OCI-LY7 (cell line): ENCODE data around the gene COL20A1. TPM values are rescaled to one million over a fixed set of nuclear protein-coding genes. Genes with fewer than 3 reads are reported as not detected.

Experiments
- BruUV-seq: library from RNA; stranded (reverse); fragments of 400-500 nt; replicated peaks from 2 replicates; lab custom pipeline; 2021; lab: Mats Ljungman, UMichigan
- CTCF ChIA-PET: fragments of 300-600 bp; sonication (Branson Sonifier 250); formaldehyde crosslinking; loops from one replicate; lab custom pipeline; 2022; ENCODE audit warnings: antibody characterized with exemption; ENCODE audit not compliant: unreplicated experiment; lab: Charles Lee
- POLR2A ChIA-PET: fragments of 300-600 bp; sonication (Branson Sonifier 250); formaldehyde crosslinking; loops from one replicate; lab custom pipeline; 2022; ENCODE audit warnings: antibody characterized with exemption; lab: Charles Lee
- DNase-seq: peaks from one replicate; pipeline ENCODE4 v3.0.0-alpha.2; 2015; ENCODE audit warnings: low spot score
- H2AFZ ChIP-seq: fragments of 200-600 bp; sonication (generic), shearing (Covaris generic); 2 replicates; pipeline ENCODE4 v1.6.1; 2014; ENCODE audit warnings: mild to moderate bottlenecking, antibody characterized with exemption, low read length, moderate library complexity
- H3K27ac ChIP-seq: fragments of 200-600 bp; sonication (generic); 2 replicates; pipeline ENCODE4 v1.5.1; 2014; ENCODE audit warnings: mixed run types, low read depth, mild to moderate bottlenecking, moderate library complexity, low read length, inconsistent platforms; ENCODE audit not compliant: poor library complexity, severe bottlenecking
- H3K36me3 ChIP-seq: fragments of 200-600 bp; sonication (generic); 2 replicates; pipeline ENCODE4 v1.6.1; 2014; ENCODE audit warnings: mild to moderate bottlenecking, antibody characterized with exemption, low read length, moderate library complexity, mixed read lengths; ENCODE audit not compliant: insufficient read depth
- H3K4me1 ChIP-seq: fragments of 200-600 bp; sonication (generic); 2 replicates; pipeline ENCODE4 v1.5.1; 2014; ENCODE audit warnings: mild to moderate bottlenecking, low read length; ENCODE audit not compliant: insufficient read depth, poor library complexity, severe bottlenecking
- H3K4me2 ChIP-seq: fragments of 200-600 bp; sonication (generic); 2 replicates; pipeline ENCODE4 v1.6.1; 2014; ENCODE audit warnings: mild to moderate bottlenecking, low read length
- H3K4me3 ChIP-seq: fragments of 200-600 bp; sonication (generic); 2 replicates; pipeline ENCODE4 v1.5.1; 2014; ENCODE audit warnings: mild to moderate bottlenecking, low read depth, low read length; ENCODE audit not compliant: poor library complexity, severe bottlenecking
- H3K79me2 ChIP-seq: fragments of 200-600 bp; sonication (generic); 2 replicates; pipeline ENCODE4 v1.6.1; 2016; ENCODE audit warnings: low read depth, mild to moderate bottlenecking, low read length, moderate library complexity, mixed read lengths; ENCODE audit not compliant: insufficient read depth
- H3K9me2 ChIP-seq: fragments of 200-600 bp; sonication (generic); 2 replicates; pipeline ENCODE4 v1.6.1; 2016; ENCODE audit warnings: mild to moderate bottlenecking, low read length, mixed read lengths; ENCODE audit not compliant: insufficient read depth
- H3K9me3 ChIP-seq: fragments of 200-600 bp; sonication (generic); 2 replicates; pipeline ENCODE4 v1.6.1; 2014; ENCODE audit warnings: mild to moderate bottlenecking, mixed run types, low read length, mixed read lengths
- H4K20me1 ChIP-seq: fragments of 200-600 bp; sonication (generic); 2 replicates; pipeline ENCODE4 v1.6.1; 2014; ENCODE audit warnings: mild to moderate bottlenecking, antibody characterized with exemption, low read length, moderate library complexity, mixed read lengths; ENCODE audit not compliant: insufficient read depth
- CTCF ChIP-seq: fragments of 200-600 bp; sonication (generic); conservative IDR thresholded peaks from 2 replicates; pipeline ENCODE4 v1.5.1; 2014; ENCODE audit warnings: mild to moderate bottlenecking, antibody characterized with exemption, low read length, moderate library complexity, mixed read lengths
- EZH2phosphoT487 ChIP-seq: fragments of 200-600 bp; sonication (generic); IDR thresholded peaks from 2 replicates; pipeline ENCODE4 v1.6.1; 2018; ENCODE audit warnings: low read depth, borderline replicate concordance, mild to moderate bottlenecking, mixed run types, antibody characterized with exemption, low read length, moderate library complexity, mixed read lengths
- intact Hi-C: fragments of 100-400 bp; cut with micrococcal nuclease; formaldehyde crosslinking; loops from one replicate; pipeline ENCODE4 v1.10.0; 2022; ENCODE audit not compliant: unreplicated experiment
- microRNA-seq: library from miRNA; unstranded; fragments of <30 nt; microRNA quantifications from one replicate; pipeline ENCODE4 v1.2.0, GENCODE V29; 2022; ENCODE audit warnings: borderline replicate concordance
- small RNA-seq: library from RNA; depleted of rRNA; stranded (forward); fragments of <200 nt; gene quantifications from one replicate; pipeline ENCODE3, GENCODE V24; 2014
- total RNA-seq, 2 experiments: library from RNA; depleted of rRNA in 1 of 2; stranded (reverse); fragments of >200 nt in 1 of 2; shearing (Covaris generic) in 1 of 2; gene quantifications; 2 replicates each; pipeline ENCODE4 v1.2.3, GENCODE V29; 2014 to 2022

COL20A1 gene
- total RNA-seq, 2 experiments from 2014 or later = 0.15 TPM; not detected in 1

GRCh38 chr20:63384336-63384735, 91.3 kb downstream of the COL20A1 start:
- Histone ChIP-seq H3K9me2 (no peaks in the 10 kb centered on the region), H2AFZ (no peak overlapping the region), H3K36me3 (no peaks in the 10 kb centered on the region), H4K20me1 (no peaks in the 10 kb centered on the region), H3K79me2 (no peaks in the 10 kb centered on the region), H3K4me3 (no peak overlapping the region), H3K27ac (no peak overlapping the region), H3K9me3 (no peaks in the 10 kb centered on the region), H3K4me1 (no peaks in the 10 kb centered on the region), H3K4me2 (no peak overlapping the region)
- no TSS peak for BruUV-seq
- no peak for DNase-seq
- ChIA-PET CTCF (no interaction called here), POLR2A (no interaction called here)
- intact Hi-C loops = loop anchor here (5.0 kb wide), 1 partner anchor 77 kb away; no protein-coding TSS in a partner anchor
- TF ChIP-seq CTCF (no peak), EZH2phosphoT487 (no peak)

Small RNAs within 50 kb of the gene (microRNA-seq; reads per million reads assigned to microRNA genes)
- gene MIR4326 = not detected

Small RNAs within 50 kb of the gene (small RNA-seq; reads per million reads assigned to genes)
- gene MIR4326 = not detected
- 0.31 reads per million for gene RNU6-994P

Other genes with a start within 250 kb of the COL20A1 start
- 26.7 and 31.3 TPM in 2 replicates for gene YTHDF1, start 77.1 kb upstream of the COL20A1 start, total RNA-seq (2014; rRNA removed; shearing (Covaris generic))
- gene YTHDF1, start 77.1 kb upstream of the COL20A1 start, total RNA-seq (2022) = 42.3 and 42.7 TPM in 2 replicates
- not detected in 2 replicates for gene BIRC7, start 57.3 kb upstream of the COL20A1 start, total RNA-seq (2014; rRNA removed; shearing (Covaris generic))
- 0.39 and 0.42 TPM in 2 replicates for gene BIRC7, start 57.3 kb upstream of the COL20A1 start, total RNA-seq (2022)
- not detected in 2 replicates for gene NKAIN4, start 38.7 kb upstream of the COL20A1 start, total RNA-seq (2014; rRNA removed; shearing (Covaris generic))
- gene NKAIN4, start 38.7 kb upstream of the COL20A1 start, total RNA-seq (2022) = not detected in 2 replicates
- 50.4 and 57.9 TPM in 2 replicates for gene ARFGAP1, start 20.4 kb upstream of the COL20A1 start, total RNA-seq (2014; rRNA removed; shearing (Covaris generic))
- 105 and 116 TPM in 2 replicates for gene ARFGAP1, start 20.4 kb upstream of the COL20A1 start, total RNA-seq (2022)
- gene CHRNA4, start 68.2 kb downstream of the COL20A1 start, total RNA-seq (2014; rRNA removed; shearing (Covaris generic)) = not detected in 2 replicates
- not detected in 2 replicates for gene CHRNA4, start 68.2 kb downstream of the COL20A1 start, total RNA-seq (2022)
- gene KCNQ2, start 179.5 kb downstream of the COL20A1 start, total RNA-seq (2014; rRNA removed; shearing (Covaris generic)) = not detected in 2 replicates
- not detected in 2 replicates for gene KCNQ2, start 179.5 kb downstream of the COL20A1 start, total RNA-seq (2022)
- 0.22 and 0.36 TPM in 2 replicates for gene EEF1A2, start 205.9 kb downstream of the COL20A1 start, total RNA-seq (2014; rRNA removed; shearing (Covaris generic))
- gene EEF1A2, start 205.9 kb downstream of the COL20A1 start, total RNA-seq (2022) = 0.92 TPM in 1 of 2 replicates, not detected in the other
- 16.5 and 34.9 TPM in 2 replicates for gene PPDPF, start 227.6 kb downstream of the COL20A1 start, total RNA-seq (2014; rRNA removed; shearing (Covaris generic))
- 117 and 126 TPM in 2 replicates for gene PPDPF, start 227.6 kb downstream of the COL20A1 start, total RNA-seq (2022)
- gene PTK6, start 244.2 kb downstream of the COL20A1 start, total RNA-seq (2014; rRNA removed; shearing (Covaris generic)) = 0.05 and 0.13 TPM in 2 replicates
- gene PTK6, start 244.2 kb downstream of the COL20A1 start, total RNA-seq (2022) = 1.8 and 2.0 TPM in 2 replicates